ENCODE results near the gene GFRA1.

GFRA1 gene

DNA sequence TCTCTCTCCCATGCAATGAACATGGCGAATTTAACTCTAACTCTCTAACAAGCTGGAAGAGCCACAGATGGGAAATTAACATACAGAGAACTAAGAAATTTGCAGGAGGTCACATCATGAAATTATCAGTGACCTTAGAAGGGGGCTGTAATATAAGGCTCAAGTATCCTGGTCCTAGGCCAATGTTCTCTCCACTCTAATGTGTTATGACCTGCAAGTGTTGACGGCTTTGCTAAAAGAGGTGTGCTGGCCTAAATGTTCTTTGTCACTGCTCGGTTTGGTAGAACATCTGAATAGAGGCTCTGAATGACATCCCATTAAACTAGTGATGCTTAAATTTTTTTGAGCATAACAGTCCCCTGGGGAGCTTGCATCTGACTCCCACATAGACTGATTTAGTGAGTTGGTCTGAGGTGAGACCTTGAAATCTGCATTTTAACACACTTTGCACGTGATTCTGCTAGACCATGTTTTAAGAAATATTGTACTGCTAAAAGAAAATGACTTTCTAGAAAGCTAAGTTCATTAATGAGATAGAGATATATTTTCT lies 129.3 kb downstream of the GFRA1 start:
- Histone ChIP-seq H3K4me3 (ENCODE audit: low read length) (no peak overlapping the region), H3K4me1 (ENCODE audit: control insufficient read depth, insufficient read depth, low read length) (no peaks in the 10 kb centered on the region)

GRCh38 chr10:116141855-116142254 lies 131.2 kb downstream of the GFRA1 start:
- H3K4me1 ChIP-seq (ENCODE audit: control insufficient read depth, insufficient read depth, low read length) = no peaks in the 10 kb centered on the region
- no peaks in the 10 kb centered on the region for H3K27me3 ChIP-seq (ENCODE audit: control insufficient read depth, insufficient read depth, low read length)
- H3K9ac ChIP-seq (ENCODE audit: low read length) = no peak overlapping the region
- no peaks in the 10 kb centered on the region for H3K36me3 ChIP-seq (ENCODE audit: control insufficient read depth, insufficient read depth, low read length)
- H3K4me3 ChIP-seq (ENCODE audit: low read length) = no peak overlapping the region
- H3K9me3 ChIP-seq (ENCODE audit: control insufficient read depth, low read length) = no peaks in the 10 kb centered on the region

More for the DNA sequence above, 129.3 kb downstream of the GFRA1 start:
- Histone ChIP-seq H3K9me3 (ENCODE audit: control insufficient read depth, low read length) (no peaks in the 10 kb centered on the region), H3K9ac (ENCODE audit: low read length) (no peak overlapping the region), H3K36me3 (ENCODE audit: control insufficient read depth, insufficient read depth, low read length) (no peaks in the 10 kb centered on the region), H3K27me3 (ENCODE audit: control insufficient read depth, insufficient read depth, low read length) (no peaks in the 10 kb centered on the region)

DNA sequence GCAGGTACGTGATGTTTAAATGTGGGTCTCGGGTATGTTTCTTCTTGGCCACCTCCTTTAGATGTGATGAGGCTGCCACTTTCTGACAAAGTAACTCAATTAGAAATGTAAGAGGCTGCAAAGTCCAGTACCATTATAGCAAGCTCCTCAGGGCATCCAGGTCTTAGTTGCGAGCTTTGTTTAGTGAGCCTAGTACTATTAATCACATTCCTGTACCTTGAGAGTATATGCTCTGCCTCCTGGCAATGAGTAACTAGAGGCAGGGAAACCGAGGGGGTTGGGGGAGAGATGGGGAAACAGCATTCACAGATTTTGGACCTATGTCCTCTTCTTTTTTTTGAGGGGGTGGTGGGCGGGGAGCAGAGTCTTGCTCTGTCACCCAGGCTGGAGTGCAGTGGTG lies 131.8 kb downstream of the GFRA1 start:
- Histone ChIP-seq H3K27me3 (ENCODE audit: control insufficient read depth, insufficient read depth, low read length) (no peaks in the 10 kb centered on the region), H3K4me1 (ENCODE audit: control insufficient read depth, insufficient read depth, low read length) (no peaks in the 10 kb centered on the region), H3K36me3 (ENCODE audit: control insufficient read depth, insufficient read depth, low read length) (no peaks in the 10 kb centered on the region), H3K9me3 (ENCODE audit: control insufficient read depth, low read length) (no peaks in the 10 kb centered on the region), H3K4me3 (ENCODE audit: low read length) (no peak overlapping the region), H3K9ac (ENCODE audit: low read length) (no peak overlapping the region)

DNA sequence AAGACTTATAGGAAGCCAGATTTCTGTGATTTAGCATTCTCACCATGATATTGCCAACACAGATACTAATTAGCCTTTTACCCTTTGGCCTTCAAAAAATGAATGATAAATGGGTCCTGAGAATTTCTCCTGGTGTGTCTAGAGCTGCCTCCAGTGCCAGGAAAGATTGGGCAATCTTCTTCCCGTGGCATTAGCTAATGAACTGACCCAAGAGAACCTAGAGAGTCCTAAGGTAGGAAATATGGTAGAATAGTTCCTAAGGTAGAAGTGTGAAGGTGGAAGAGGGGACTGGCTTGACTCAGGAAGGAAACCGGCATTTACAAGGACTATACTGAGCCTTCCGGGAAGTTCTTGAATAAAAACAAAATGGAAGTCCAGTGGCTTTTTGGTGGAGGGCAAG lies 133.1 kb downstream of the GFRA1 start:
- Histone ChIP-seq H3K4me1 (ENCODE audit: control insufficient read depth, insufficient read depth, low read length) (no peaks in the 10 kb centered on the region), H3K9ac (ENCODE audit: low read length) (no peak overlapping the region), H3K4me3 (ENCODE audit: low read length) (no peak overlapping the region), H3K9me3 (ENCODE audit: control insufficient read depth, low read length) (no peaks in the 10 kb centered on the region), H3K36me3 (ENCODE audit: control insufficient read depth, insufficient read depth, low read length) (no peaks in the 10 kb centered on the region), H3K27me3 (ENCODE audit: control insufficient read depth, insufficient read depth, low read length) (no peaks in the 10 kb centered on the region)

GRCh38 chr10:116138897-116139296 lies 134.1 kb downstream of the GFRA1 start:
- no peaks in the 10 kb centered on the region for H3K4me1 ChIP-seq (ENCODE audit: control insufficient read depth, insufficient read depth, low read length)

GRCh38 chr10:116136261-116136660 lies 136.7 kb downstream of the GFRA1 start:
- no peak overlapping the region for H3K4me3 ChIP-seq (ENCODE audit: low read length)
- no peaks in the 10 kb centered on the region for H3K36me3 ChIP-seq (ENCODE audit: control insufficient read depth, insufficient read depth, low read length)
- H3K9ac ChIP-seq (ENCODE audit: low read length) = no peak overlapping the region
- H3K9me3 ChIP-seq (ENCODE audit: control insufficient read depth, low read length) = no peaks in the 10 kb centered on the region
- H3K4me1 ChIP-seq (ENCODE audit: control insufficient read depth, insufficient read depth, low read length) = no peaks in the 10 kb centered on the region
- H3K27me3 ChIP-seq (ENCODE audit: control insufficient read depth, insufficient read depth, low read length) = no peaks in the 10 kb centered on the region

More at GRCh38 chr10:116138897-116139296, 134.1 kb downstream of the GFRA1 start:
- Histone ChIP-seq H3K9me3 (ENCODE audit: control insufficient read depth, low read length) (no peaks in the 10 kb centered on the region), H3K27me3 (ENCODE audit: control insufficient read depth, insufficient read depth, low read length) (no peaks in the 10 kb centered on the region), H3K36me3 (ENCODE audit: control insufficient read depth, insufficient read depth, low read length) (no peaks in the 10 kb centered on the region), H3K9ac (ENCODE audit: low read length) (no peak overlapping the region), H3K4me3 (ENCODE audit: low read length) (no peak overlapping the region)

DNA sequence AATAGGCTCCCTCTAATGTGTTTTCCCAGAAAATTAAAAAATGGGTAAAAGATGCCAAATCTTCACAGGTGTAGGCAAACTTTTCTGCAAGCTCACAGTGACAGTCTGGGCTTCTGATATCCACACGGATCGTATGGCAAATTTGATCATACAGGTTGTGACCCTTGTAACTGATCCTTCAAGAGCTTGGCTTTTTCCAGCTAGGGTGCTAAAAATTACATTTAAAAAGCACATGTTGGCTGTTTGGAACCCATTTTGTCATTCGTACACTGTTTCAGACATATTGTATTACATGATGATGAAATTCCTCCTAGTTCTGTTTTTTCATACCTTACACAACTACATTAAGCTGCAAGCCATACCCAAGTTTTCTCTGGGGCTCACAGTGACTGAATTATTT lies 138.7 kb downstream of the GFRA1 start:
- Histone ChIP-seq H3K9ac (ENCODE audit: low read length) (no peak overlapping the region), H3K9me3 (ENCODE audit: control insufficient read depth, low read length) (no peaks in the 10 kb centered on the region), H3K27me3 (ENCODE audit: control insufficient read depth, insufficient read depth, low read length) (no peaks in the 10 kb centered on the region), H3K4me1 (ENCODE audit: control insufficient read depth, insufficient read depth, low read length) (no peaks in the 10 kb centered on the region), H3K36me3 (ENCODE audit: control insufficient read depth, insufficient read depth, low read length) (no peaks in the 10 kb centered on the region), H3K4me3 (ENCODE audit: low read length) (no peak overlapping the region)

DNA sequence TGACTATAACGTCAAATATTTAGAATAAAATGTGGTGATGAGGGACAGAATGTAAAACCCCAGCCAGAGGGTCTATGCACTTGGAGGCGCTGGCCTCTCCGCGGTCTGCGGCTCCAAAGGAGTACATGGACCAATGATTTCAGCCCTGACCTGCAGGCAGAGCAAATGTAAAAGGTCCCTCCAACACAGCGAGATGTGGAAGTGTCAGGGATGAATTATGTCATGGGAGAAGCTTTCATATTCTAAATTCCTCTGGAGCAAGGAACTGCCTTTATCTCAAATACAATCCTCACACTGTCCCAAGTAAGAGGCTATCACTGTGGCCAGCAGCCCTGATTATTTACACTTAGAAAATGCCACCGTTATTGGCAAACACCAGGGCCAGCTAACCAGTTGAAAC lies 139.4 kb downstream of the GFRA1 start:
- Histone ChIP-seq H3K36me3 (ENCODE audit: control insufficient read depth, insufficient read depth, low read length) (no peaks in the 10 kb centered on the region), H3K4me1 (ENCODE audit: control insufficient read depth, insufficient read depth, low read length) (no peaks in the 10 kb centered on the region), H3K9me3 (ENCODE audit: control insufficient read depth, low read length) (no peaks in the 10 kb centered on the region), H3K27me3 (ENCODE audit: control insufficient read depth, insufficient read depth, low read length) (no peaks in the 10 kb centered on the region), H3K4me3 (ENCODE audit: low read length) (no peak overlapping the region), H3K9ac (ENCODE audit: low read length) (no peak overlapping the region)

- H3K9ac ChIP-seq (ENCODE audit: low read length) = no peak overlapping the region
- no peaks in the 10 kb centered on the region for H3K27me3 ChIP-seq (ENCODE audit: control insufficient read depth, insufficient read depth, low read length)
- H3K9me3 ChIP-seq (ENCODE audit: control insufficient read depth, low read length) = no peaks in the 10 kb centered on the region
- H3K4me1 ChIP-seq (ENCODE audit: control insufficient read depth, insufficient read depth, low read length) = no peaks in the 10 kb centered on the region
- H3K36me3 ChIP-seq (ENCODE audit: control insufficient read depth, insufficient read depth, low read length) = no peaks in the 10 kb centered on the region
- H3K4me3 ChIP-seq (ENCODE audit: low read length) = no peak overlapping the region
Observed at GRCh38 chr10:116132780-116133399, 140.1 kb downstream of the GFRA1 start.

DNA sequence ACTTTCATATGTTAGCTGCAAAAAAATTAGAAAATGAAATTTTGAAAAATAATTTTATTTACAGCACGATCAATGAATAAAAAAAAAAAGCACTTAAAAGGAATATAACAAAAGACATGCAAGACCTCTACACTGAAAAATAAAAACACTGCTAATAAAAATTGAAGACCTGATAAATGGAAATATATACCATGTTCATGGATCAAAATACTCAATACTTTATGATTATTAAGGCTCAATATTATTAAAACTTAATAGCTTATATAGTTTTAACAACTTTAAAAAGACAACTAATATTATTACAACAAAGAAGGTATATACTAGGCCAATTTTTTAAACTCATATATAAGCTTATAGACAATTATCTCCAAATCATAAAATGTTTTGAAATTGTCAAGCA lies 143.0 kb downstream of the GFRA1 start:
- H3K27me3 ChIP-seq (ENCODE audit: control insufficient read depth, insufficient read depth, low read length) = no peaks in the 10 kb centered on the region
- no peak overlapping the region for H3K4me3 ChIP-seq (ENCODE audit: low read length)
- no peaks in the 10 kb centered on the region for H3K36me3 ChIP-seq (ENCODE audit: control insufficient read depth, insufficient read depth, low read length)
- no peaks in the 10 kb centered on the region for H3K4me1 ChIP-seq (ENCODE audit: control insufficient read depth, insufficient read depth, low read length)
- H3K9ac ChIP-seq (ENCODE audit: low read length) = no peak overlapping the region
- H3K9me3 ChIP-seq (ENCODE audit: control insufficient read depth, low read length) = no peaks in the 10 kb centered on the region

GRCh38 chr10:116126954-116127695 lies 145.9 kb downstream of the GFRA1 start:
- Histone ChIP-seq H3K36me3 (ENCODE audit: control insufficient read depth, insufficient read depth, low read length) (no peaks in the 10 kb centered on the region), H3K9me3 (ENCODE audit: control insufficient read depth, low read length) (no peaks in the 10 kb centered on the region), H3K9ac (ENCODE audit: low read length) (no peak overlapping the region), H3K4me3 (ENCODE audit: low read length) (no peak overlapping the region), H3K27me3 (ENCODE audit: control insufficient read depth, insufficient read depth, low read length) (no peaks in the 10 kb centered on the region), H3K4me1 (ENCODE audit: control insufficient read depth, insufficient read depth, low read length) (no peaks in the 10 kb centered on the region)

- no peaks in the 10 kb centered on the region for H3K36me3 ChIP-seq (ENCODE audit: control insufficient read depth, insufficient read depth, low read length)
- no peaks in the 10 kb centered on the region for H3K27me3 ChIP-seq (ENCODE audit: control insufficient read depth, insufficient read depth, low read length)
- no peak overlapping the region for H3K4me3 ChIP-seq (ENCODE audit: low read length)
- no peaks in the 10 kb centered on the region for H3K9me3 ChIP-seq (ENCODE audit: control insufficient read depth, low read length)
- H3K9ac ChIP-seq (ENCODE audit: low read length) = no peak overlapping the region
- no peaks in the 10 kb centered on the region for H3K4me1 ChIP-seq (ENCODE audit: control insufficient read depth, insufficient read depth, low read length)
Observed at GRCh38 chr10:116126239-116126638, 146.8 kb downstream of the GFRA1 start.

All from mucosa of stomach (tissue), 1 donor.